Germinal center (tissue), 1 donor: ENCODE results near the gene ILKAP.

Source experiments
- DNase-seq: peaks from one replicate; pipeline ENCODE4 v3.0.0; 2012; ENCODE audit warnings: mixed read lengths, low spot score

Gene ILKAP

GRCh38 chr2:238152771-238153688 lies 50.5 kb downstream of the ILKAP start:
- no peak for DNase-seq

DNA sequence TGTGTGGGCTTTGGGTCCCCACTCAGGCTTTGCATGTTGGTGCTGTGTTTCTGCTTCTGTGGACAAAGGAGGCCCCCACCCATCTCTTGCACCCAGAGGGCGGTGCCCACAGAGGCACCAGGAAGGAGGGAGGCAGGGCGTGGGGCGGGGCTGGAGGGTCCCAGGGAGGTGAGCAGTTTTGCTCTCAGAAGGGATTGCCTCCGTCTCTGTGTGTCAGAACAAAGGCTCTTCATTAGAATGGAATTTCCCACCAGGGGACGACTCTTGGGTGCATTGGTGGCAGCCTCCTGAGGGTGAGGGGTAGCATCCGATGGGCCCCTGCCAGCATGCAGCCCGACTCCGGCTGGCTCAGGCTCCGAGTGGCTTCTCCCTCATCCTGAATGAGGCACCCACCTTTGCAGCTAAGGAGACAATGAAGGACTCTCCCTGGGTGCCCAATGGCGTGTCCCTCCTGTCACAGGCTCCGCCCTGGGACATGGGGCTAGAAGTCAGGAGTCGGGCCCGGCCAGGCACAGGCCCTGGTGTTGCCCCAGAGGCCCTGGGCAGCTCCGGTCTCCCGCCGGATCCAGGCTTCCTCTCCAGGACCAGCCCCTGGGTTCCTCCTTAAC lies 51.8 kb downstream of the ILKAP start:
- no peak for DNase-seq

- no peak for DNase-seq
Observed at GRCh38 chr2:238151205-238151604, 52.3 kb downstream of the ILKAP start.

- DNase-seq: no peak
Observed at GRCh38 chr2:238150686-238151085, 52.8 kb downstream of the ILKAP start.

DNA sequence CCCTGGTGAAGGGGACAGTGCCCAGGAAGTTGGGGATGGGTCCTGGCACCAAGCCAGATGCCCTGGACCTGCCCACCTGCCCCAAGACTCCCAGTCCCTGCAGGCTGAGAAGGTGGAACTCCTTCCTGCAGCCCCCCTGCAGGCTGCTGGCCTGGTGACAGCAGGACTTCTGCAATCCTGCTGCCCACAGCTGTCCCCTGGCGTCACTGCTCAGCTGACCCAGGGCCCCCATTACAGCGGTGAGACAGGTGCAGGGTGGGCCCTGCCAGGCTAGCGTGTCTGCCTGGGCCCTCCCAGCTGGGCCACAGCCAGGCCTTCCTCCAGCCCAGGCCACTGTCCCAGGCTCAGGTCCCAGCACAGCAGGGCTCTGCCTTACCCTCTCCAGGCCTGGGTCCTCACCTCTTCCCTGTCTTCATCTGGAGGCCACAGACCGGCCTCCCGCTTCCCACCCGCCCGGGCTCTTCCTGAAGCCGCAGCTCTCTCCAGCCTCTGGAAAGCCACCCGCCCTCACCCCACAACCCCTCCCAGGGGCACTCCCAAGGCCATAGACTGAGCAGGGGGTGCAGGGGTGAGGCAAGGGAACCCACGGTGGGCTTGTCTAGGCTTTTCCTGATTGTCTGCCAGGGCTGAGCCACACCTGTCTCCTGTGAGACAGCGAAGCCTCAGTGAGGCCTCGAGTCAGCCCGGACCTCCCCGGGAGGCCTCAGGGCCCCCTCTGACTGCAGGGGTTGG lies 53.5 kb downstream of the ILKAP start:
- DNase-seq: no peak

- no peak for DNase-seq
Observed at GRCh38 chr2:238148981-238149380, 54.5 kb downstream of the ILKAP start.

GRCh38 chr2:238146884-238147544 lies 56.5 kb downstream of the ILKAP start:
- DNase-seq: no peak

DNA sequence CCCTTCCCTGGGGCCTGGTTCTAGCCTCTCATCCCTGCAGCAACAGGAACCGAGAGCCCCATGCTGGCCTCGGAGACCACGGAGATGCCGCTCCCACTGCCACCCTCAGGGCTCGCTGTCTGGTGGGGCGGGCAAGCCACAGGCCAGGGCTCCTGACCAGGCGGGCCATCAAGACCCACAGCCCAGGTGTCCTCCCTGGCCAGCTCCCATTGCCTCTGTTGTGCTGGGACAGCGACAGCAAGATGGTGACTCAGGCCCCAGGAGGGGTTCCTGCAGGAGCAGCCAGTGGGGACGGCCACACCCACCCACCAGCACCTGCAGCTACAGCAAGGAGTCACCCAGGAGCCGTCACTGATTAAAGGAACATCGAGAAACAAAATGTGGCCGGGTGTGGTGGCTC lies 57.6 kb downstream of the ILKAP start:
- DNase-seq: no peak

- DNase-seq: no peak
Observed at GRCh38 chr2:238145046-238145445, 58.4 kb downstream of the ILKAP start.

DNA sequence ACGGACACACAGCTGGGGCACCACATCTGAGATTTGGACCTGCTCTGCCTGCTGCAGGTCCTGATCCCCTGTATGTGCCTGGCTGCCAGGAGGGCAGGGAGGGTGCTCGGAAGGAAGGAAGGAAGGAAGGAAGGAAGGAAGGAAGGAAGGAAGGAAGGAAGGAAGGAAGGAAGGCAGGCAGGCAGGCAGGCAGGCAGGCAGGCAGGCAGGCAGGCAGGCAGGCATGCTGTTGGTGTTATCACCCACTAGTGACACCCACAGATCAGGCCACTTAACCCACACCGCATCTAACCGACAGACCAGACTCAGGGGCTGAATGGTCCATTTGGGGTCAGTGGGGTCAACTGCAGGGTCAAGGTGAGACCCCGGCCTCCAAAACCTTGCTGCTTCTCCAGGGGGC lies 59.2 kb downstream of the ILKAP start:
- no peak for DNase-seq

DNA sequence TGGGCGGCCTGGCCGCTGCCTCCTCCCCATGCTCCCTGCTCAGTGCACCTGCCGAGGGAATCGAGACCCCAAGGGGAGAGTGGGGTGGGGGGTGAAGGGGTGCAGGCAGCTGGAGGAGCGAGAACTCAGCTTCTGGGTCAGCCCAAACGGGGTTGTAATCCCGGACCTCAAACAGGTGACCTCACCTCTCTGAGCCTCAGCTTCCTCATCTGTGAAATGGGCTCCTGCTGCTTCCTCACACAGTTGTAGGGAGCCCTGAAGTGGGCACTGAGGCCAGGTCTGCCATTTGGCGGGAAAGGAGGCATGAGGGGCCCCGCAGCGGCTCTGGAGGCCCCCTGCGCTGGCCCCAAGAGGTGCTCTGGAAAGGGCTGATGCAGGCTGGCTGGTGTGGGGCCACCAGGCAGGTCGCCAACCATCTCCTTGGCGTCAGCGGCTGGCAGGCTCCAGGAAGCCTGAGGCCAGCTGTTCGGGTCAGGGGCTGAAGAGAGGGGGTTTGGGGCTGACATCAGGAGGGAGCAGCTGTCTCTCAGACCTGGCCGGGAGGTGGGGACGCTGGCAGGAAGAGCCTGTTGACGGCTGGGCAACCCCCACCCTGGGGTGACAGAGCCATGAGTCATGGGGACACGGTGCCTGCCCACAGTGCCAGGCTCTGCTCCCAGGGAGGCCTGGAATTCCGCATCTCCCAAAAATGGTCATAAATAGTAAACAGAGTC lies 60.1 kb downstream of the ILKAP start:
- no peak for DNase-seq

DNA sequence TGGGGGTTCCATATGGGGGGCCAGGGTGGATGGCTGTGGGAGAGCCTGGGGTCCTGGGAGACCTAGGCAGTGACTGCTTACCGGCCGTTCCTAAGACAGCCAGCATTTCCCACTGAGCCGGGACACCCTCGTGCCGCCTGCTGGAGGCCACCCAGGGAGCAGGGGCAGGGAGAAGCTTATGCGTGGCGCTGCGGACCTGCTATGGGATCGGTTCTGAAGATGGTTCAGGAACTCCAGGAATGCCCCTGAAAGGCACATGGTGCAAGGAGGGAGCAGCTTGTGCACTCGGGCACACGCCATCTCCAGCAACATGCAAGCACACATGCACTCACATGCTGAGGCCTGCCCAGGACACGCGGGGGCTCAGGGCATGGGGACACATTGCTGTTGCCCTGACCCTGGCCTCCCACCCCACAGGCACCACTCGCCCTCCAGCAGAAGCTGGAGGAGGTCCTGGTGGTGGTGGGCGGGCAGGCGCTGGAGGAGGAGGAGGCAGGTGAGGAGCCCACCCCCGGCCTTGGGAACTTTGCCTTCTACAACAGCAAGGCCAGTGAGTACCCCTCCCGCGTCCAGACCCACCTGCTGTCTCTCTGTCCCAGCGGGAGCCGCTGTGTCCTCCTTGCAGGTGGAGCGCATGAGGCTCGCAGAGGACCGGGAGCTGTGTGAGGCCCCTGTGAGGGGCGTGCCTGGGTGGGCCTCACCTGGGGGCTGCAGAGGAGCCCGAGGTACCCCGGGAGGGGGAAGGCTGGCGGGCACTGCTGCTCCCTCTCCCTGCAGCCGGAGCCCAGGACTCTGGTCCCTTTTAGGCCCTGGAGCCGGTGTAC lies 60.9 kb downstream of the ILKAP start:
- no peak for DNase-seq

- no peak for DNase-seq
Observed at GRCh38 chr2:238141541-238142318, 61.8 kb downstream of the ILKAP start.

- DNase-seq: no peak
Observed at GRCh38 chr2:238140721-238141540, 62.6 kb downstream of the ILKAP start.

GRCh38 chr2:238140040-238140439 lies 63.5 kb downstream of the ILKAP start:
- no peak for DNase-seq

- peak; percentile 47 for DNase-seq
Observed at GRCh38 chr2:238139196-238140039, 64.1 kb downstream of the ILKAP start.

- DNase-seq: no peak
Observed at GRCh38 chr2:238138331-238139195, 64.9 kb downstream of the ILKAP start, which contains the start of gene KLHL30. Gene KLHL30 (plus strand): TSS chr2:238138668. CDS start chr2:238140755, 2,087 bp downstream.
